NK-92 (cell line): ENCODE data around the gene STXBP3.

Experiments used
- DNase-seq: peaks from one replicate; lab custom pipeline; 2025; ENCODE audit not compliant: unreplicated experiment; lab: John Stamatoyannopoulos, UW

The STXBP3 gene

DNA sequence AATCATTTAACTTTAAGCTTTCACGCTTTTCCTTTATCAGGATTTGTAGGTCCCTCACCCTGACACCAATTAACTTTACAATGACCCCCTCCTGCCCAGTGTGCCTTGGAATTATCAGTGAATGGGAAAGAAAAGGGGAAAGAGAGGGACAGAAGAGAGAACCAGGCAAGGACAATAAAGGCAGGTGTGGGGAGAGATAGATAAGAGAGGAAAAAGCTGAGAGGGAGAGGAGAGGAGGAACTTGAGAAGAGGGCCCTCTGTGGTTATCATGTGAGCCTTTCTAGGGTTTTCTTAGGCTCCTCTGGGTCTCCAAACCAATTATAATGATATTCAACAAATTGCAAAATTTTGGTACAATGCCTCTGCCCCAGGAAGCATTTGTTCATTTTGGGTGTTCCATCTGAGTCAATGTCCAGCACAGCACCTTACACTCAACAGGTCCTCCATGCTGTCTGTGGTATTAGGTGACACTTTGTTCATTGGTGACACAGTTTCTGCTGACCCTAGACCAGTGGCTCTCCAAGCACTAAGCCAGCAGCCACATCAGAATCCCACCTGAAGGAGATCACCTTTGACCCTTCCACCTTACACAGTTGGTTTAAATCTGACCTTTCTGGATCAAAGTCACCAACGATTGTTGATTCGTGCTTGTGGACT, 96.2 kb downstream of the STXBP3 start:
- no peak for DNase-seq

- no peak for DNase-seq
Observed at GRCh38 chr1:108843390-108844137, 97.1 kb downstream of the STXBP3 start.

DNA sequence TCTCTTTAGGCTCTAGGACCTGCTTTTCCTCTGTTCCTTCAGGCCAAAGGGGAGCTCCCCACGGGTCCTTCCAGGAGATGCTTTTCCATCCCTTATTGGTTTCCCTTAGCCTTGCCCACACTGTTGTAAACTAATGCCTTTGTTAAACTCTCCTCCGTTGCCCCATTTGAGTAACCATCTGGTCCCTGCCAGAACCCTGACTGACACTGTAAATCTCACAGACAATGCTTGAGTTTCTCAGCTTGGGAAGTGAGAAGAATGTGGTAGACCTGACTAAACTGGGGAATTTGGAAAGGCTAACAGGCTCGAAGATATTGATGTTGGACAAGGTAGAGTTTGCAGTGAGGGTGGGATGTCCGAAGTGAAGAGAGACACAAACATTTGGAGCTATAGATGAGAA, 99.0 kb downstream of the STXBP3 start:
- no peak for DNase-seq

DNA sequence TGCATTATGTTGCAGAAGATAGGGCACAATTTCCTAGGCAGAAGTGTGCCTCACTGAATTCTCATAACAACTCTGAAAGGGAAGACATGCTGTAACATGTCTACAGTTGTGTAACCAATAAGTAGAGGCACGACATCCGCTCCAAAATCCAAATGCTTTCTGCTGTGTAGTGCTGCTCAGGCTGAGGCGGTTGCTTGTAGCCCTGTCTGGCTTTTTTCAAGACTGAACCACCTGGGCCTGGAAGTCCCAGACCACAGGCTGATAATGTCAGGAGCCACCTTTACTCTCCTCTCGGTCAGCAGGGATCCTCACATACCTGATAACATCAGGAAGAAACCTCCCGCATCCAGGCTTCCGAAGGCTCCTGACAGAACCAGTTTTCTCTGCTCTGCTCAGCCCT, 99.5 kb downstream of the STXBP3 start:
- no peak for DNase-seq

DNA sequence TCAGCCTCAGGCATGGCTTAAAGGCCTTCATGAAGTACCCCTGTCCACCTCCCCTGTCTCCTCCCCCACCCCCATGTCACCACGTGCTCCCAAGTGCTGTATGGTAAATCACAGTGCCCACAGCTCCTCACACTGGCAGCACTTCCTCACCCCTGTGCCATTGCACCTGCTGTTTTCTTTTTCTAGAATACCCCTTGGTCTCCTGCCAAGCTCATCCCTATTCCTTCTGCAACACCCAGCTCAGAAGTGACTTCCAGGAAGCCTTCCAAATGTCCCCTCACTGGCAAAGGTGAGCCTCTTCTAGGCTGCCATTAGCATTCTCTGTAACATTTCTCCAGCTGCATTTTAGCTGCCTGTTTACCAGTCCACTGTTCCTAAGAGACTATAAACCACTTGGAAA, 101.0 kb downstream of the STXBP3 start:
- no peak for DNase-seq

GRCh38 chr1:108848806-108849205, 102.3 kb downstream of the STXBP3 start:
- DNase-seq: no peak

- DNase-seq: no peak
Observed at GRCh38 chr1:108850929-108851328, 104.5 kb downstream of the STXBP3 start.

DNA sequence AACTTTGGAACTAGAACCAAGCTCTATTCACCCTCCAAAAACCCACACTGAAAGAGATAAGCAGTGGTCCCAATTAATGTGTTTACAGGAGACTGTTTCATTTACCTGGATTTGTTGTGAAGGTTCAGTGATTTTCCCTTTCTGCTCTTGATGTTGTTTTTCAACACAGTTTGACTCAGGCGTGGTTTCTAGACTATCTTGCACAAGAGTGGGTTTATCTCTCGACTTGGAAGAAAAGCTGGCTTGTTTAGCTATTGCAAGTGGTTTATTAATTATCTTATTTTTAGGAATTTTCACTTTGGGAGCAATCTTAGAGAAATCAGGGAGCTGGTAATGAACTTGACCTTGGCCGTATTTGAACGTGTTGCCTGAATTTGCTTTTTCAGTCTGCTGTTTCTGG, 105.1 kb downstream of the STXBP3 start:
- no peak for DNase-seq

DNA sequence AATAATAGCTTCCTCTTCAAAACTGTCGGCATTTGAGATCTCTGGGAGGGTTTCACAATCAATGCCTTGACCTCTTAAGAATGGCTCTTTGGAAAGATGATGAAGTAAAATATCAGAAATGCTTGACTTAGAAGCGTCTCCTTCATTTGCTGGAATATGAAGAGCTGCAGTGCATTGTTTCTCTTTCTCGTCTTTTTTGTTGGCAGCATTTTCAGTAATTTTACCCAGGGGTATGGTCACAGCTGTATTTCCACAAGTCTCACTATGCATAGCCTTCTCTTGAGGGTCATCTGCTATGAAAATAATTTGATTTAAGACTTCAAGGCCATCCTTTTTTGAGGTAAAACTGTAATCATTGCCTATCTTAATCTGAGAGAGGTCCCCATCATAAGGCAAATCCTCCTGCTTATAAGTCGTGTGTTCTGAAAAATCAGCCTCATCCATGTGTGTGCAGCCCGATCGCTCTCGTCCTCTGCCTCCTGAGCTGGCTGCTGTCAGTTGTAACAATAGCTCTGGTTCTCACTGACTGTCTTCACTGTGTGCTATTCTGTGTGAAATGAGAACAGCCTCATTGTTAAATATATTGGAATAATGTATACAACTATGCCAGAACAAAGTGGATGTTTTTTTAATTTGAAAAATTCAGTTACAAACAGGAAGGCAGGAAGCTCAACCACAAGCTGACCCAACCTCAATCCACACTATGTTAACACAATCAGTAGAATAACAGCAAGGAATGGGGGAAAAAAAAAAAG, 105.9 kb downstream of the STXBP3 start:
- no peak for DNase-seq

DNA sequence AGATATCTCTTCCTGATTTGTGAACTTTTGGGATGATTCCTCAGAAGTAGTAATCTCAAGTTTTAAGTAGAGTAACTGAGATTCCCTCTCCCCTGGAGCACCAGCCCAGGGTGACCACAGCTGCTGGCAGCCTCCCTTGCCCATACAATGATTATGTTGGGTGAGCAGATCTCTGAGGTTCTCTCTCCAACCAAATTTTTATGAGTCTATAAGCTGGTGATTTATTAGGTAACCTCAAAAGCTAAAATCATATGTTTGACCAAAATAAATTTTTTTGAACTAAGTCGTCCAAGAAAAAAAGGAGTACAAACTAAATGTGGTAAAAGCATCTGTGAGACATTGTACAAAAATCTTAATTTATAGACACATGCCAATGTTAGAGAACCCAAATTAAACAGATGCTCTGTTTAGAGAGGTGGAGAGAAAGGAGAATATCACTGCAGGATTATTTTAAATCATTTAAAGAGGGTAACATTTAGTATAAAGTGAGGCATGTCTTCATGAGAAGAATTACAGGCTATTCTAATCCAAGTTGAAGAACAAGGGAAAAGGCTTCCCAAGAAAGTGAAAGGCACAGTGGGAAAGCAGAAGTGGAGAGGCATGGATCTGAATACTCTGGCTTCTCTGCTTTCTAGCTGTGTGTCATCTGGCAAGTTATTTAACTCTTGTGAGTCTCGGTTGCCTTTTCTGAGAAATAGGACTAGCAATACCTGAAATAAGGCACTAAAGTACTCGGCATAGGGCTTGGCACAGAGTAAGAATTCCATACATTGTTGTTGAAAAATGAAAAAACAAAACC, 107.9 kb downstream of the STXBP3 start:
- DNase-seq: no peak

DNA sequence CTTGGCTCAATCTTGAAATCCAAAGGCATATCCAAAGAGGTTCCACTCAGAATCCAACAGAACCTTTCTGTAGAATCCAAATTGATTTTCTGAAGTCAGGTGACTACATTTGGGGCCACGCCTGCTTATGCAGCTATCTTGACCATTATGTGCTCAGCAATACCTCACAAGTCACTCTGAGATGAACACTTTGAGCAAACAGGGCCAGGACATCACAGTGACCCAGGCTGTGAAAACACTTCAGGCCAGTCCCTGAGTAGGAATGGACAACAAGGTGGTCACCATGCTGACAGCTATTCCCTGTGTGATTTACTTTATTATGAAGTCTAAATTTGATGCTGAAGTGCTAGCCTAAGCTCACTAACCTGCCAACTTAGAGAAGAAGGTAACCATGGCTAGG, 110.5 kb downstream of the STXBP3 start, which contains the start of gene AKNAD1:
Gene AKNAD1, minus strand, starts transcription at position 101 of the 400 bp plus-strand sequence. CDS start 4,430 bp downstream, outside the sequence.
- no peak for DNase-seq

DNA sequence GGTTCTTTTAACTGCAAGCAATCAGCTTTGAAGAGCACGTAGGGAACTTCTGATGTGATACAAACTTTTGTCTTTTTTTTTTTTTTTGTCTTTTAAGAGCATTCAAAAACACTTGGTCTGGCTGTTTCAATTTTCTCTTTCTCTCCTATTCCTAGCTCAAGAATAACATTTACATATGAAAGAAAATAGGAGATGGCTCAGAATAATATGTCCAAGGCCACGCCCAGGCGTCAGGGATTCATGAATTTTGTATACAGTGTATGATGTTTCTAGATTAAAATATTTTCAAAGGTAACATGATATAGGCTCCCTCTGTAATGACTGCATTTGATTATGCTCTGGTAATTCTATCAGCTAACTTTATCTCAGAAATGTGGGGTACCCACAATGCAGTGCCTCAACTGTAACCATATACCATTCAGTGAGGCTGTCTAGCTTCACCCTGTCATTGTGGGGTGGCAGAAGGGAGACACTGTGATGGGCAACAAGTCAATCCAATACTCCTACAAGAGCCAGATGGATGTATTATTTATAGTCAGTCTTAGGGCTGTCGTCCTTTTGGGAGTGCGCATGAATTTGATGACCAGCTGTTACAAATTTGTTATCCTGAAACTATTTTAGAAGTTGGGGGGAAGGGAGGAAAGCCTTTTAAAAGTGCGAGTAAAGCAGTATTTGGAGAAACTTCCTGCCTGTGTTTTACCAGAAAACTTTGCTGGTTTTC, 111.9 kb downstream of the STXBP3 start:
- no peak for DNase-seq
